Nephron progenitor cell (in vitro differentiated cells): ENCODE data around the gene CYP2A7.
"Not testable (repeated sequence)": the region's sequence is repeated elsewhere in the genome, so short reads cannot be mapped to it uniquely, and the experiment has no call there.

Experiments used
- DNase-seq: peaks from one replicate; pipeline ENCODE4 v3.0.0; 2021
- H3K27ac Mint-ChIP-seq: 2 replicates; pipeline ENCODE4 v1.8.0; 2021; ENCODE audit warnings: mild to moderate bottlenecking, moderate library complexity, mixed read lengths
- H3K27me3 Mint-ChIP-seq: 2 replicates; pipeline ENCODE4 v1.8.0; 2021; ENCODE audit warnings: mild to moderate bottlenecking, low read depth, mixed read lengths; ENCODE audit not compliant: poor library complexity
- H3K36me3 Mint-ChIP-seq: 2 replicates; pipeline ENCODE4 v1.8.0; 2021; ENCODE audit warnings: low read depth, mixed read lengths
- H3K4me1 Mint-ChIP-seq: 2 replicates; pipeline ENCODE4 v1.8.0; 2021; ENCODE audit warnings: mixed read lengths
- H3K4me3 Mint-ChIP-seq: 2 replicates; pipeline ENCODE4 v1.8.0; 2021; ENCODE audit warnings: mild to moderate bottlenecking, moderate library complexity, mixed read lengths
- H3K9me3 Mint-ChIP-seq: 2 replicates; pipeline ENCODE4 v1.8.0; 2021; ENCODE audit warnings: mild to moderate bottlenecking, moderate library complexity, mixed read lengths
- CTCF ChIP-seq: fragments of 200-600 bp; sonication (generic); IDR thresholded peaks from 2 replicates; pipeline ENCODE4 v1.5.0; 2021; ENCODE audit warnings: antibody characterized with exemption

CYP2A7 gene

DNA sequence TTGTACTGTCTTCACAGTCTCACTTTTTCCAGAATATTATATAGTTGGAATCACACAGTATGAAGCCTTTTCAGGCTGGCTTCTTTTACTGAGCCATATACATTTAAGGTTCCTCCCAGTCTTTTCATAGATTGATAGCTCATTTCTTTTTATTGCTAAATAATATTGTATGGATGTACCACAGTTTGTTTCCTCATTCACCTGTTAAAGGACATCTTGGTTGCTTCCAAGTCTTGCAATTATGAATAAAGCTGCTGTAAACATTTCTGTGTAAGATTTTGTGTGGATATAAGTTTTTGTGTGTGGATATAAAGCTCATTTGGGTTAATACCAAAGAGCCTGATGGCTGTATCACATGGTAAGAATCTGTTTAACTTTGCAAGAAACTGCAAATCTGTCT, 24.5 kb upstream of the CYP2A7 start:
- Mint-ChIP-seq H3K27ac (no peak overlapping the region), H3K27me3 (peaks cover 43% of the 10 kb centered on the region), H3K9me3 (peaks cover 15% of the 10 kb centered on the region), H3K4me3 (no peak overlapping the region), H3K4me1 (no peaks in the 10 kb centered on the region), H3K36me3 (no peaks in the 10 kb centered on the region)
- no peak for TF ChIP-seq CTCF
- DNase-seq, result no peak

DNA sequence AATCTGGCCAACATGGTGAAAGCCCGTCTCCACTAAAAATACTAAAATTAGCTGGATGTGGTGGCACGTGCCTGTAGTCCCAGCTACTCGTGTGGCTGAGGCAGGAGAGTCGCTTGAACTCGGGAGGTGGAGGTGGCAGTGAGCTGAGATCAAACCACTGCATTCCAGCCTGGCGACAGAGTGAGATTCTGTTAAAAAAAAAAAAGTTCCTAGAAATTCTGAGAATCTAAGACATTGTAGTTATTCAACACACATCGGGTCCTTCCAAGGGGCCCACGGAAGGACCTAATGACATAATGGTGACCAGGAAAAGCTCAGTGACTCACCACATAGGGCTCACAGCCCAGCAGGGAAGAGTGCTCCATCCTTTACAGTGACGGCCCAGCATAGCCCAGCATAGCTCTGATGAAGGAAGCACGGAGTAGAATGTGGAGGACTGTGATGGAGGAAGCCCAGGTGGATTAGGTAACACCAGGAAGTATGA, 22.7 kb upstream of the CYP2A7 start:
- H3K4me1 Mint-ChIP-seq, DNase-seq, H3K9me3 Mint-ChIP-seq, H3K36me3 Mint-ChIP-seq, H3K4me3 Mint-ChIP-seq: not testable (repeated sequence)
- Mint-ChIP-seq H3K27ac (peak overlapping the region; percentile 42), H3K27me3 (peaks cover 39% of the 10 kb centered on the region)

- DNase-seq, H3K27ac Mint-ChIP-seq, H3K9me3 Mint-ChIP-seq, H3K4me1 Mint-ChIP-seq, H3K36me3 Mint-ChIP-seq, H3K4me3 Mint-ChIP-seq: not testable (repeated sequence)
- H3K27me3 Mint-ChIP-seq, result peaks cover 38% of the 10 kb centered on the region
These were observed 20.1 kb upstream of the CYP2A7 start for GRCh38 chr19:40901975-40902750.

DNA sequence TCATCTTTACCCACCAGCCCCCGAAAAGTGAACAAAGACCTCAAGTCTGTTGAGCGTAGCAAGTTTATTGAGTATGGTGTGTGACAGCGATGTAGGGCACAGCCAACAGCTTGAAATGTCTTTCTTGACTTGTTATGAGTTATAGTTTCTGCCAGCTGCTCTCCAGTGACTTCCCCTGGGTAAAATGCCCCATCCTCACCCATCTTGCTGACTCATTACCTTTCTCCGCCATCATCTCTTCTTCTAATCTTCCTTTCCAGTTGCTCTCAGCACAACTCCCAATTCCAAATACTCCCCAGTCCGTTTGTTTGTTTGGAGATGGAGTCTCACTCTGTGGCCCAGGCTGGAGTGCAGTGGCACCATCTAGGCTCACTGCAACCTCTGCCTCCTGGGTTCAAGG, 18.5 kb upstream of the CYP2A7 start:
- H3K27ac Mint-ChIP-seq, DNase-seq, H3K9me3 Mint-ChIP-seq, H3K4me1 Mint-ChIP-seq, H3K36me3 Mint-ChIP-seq, H3K4me3 Mint-ChIP-seq: not testable (repeated sequence)
- peaks cover 43% of the 10 kb centered on the region for H3K27me3 Mint-ChIP-seq

DNA sequence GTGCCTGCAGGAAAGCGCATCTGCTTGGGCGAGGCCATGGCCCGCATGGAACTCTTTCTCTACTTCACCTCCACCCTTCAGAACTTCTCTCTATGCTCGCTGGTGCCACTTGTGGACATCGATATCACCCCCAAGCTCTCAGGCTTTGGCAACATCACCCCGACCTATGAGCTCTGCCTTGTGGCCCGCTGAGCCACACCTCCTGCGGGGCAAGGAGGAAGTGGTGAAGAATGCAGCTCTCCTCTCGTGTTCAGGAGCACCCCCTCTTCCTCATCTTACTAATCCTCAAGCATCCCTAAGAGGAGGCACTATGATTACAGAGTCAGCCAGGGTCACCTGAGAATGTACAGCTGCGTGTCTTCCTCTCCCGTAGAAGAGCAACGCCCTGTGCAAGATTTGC, 17.9 kb upstream of the CYP2A7 start:
- H3K4me1 Mint-ChIP-seq, result not testable (repeated sequence)

GRCh38 chr19:40896843-40897789, 15.1 kb upstream of the CYP2A7 start:
- DNase-seq, H3K27ac Mint-ChIP-seq, H3K9me3 Mint-ChIP-seq, H3K4me1 Mint-ChIP-seq, H3K4me3 Mint-ChIP-seq, H3K36me3 Mint-ChIP-seq: not testable (repeated sequence)
- peaks cover 55% of the 10 kb centered on the region for H3K27me3 Mint-ChIP-seq

More for the DNA sequence above, 17.9 kb upstream of the CYP2A7 start:
- H3K27ac Mint-ChIP-seq, H3K9me3 Mint-ChIP-seq, H3K4me3 Mint-ChIP-seq, H3K36me3 Mint-ChIP-seq, DNase-seq: not testable (repeated sequence)
- peaks cover 48% of the 10 kb centered on the region for H3K27me3 Mint-ChIP-seq

DNA sequence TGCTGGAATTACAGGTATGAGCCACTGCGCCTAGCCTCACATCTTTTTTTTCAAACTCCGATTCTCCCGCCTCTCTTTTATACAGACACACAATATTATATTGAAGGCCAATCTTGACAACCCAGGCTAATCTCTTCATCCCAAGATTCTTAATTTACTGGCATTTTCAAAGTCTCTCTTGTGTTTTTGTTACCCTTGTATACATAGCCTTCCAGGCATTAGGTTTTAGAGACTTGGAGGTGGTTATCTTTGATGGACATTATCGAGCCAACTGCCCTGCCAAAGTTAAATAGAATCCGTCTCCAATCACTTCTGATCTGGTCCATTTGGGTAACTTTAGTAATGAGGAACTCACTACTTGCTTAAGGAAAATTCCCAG, 14.4 kb upstream of the CYP2A7 start:
- Mint-ChIP-seq H3K27ac (no peak overlapping the region), H3K9me3 (no peaks in the 10 kb centered on the region), H3K4me3 (no peak overlapping the region)

More for the DNA sequence above, 14.4 kb upstream of the CYP2A7 start:
- no peaks in the 10 kb centered on the region for H3K4me1 Mint-ChIP-seq
- TF ChIP-seq CTCF, result no peak
- no peaks in the 10 kb centered on the region for H3K36me3 Mint-ChIP-seq
- DNase-seq, result no peak
- peaks cover 58% of the 10 kb centered on the region for H3K27me3 Mint-ChIP-seq
